ENCODE data around the gene ZNF154. TPM values are rescaled to one million over a fixed set of nuclear protein-coding genes. Genes with fewer than 3 reads are reported as not detected.

The ZNF154 gene
- 25.6 and 26.2 TPM in 2 replicates for total RNA-seq
- long read RNA-seq, full-length matches to known transcripts = 3 of 19 reads
- long read RNA-seq, partial matches to known transcripts = 4 of 19 reads
- long read RNA-seq, other reads (novel, unspliced or antisense) = 12 of 19 reads

GRCh38 chr19:57708641-57709361, at the start of gene ZNF154:
TSS of gene ZNF154 (minus strand) at chr19:57709204. CDS start at chr19:57708971, 233 bp downstream.
- no peak for TF ChIP-seq CTCF (conservative IDR thresholded peaks at IDR 0.05)
- peaks cover 35% of the 10 kb centered on the region for H3K4me1 Mint-ChIP-seq
- H3K9me3 Mint-ChIP-seq = peaks cover 26% of the 10 kb centered on the region
- H3K27me3 Mint-ChIP-seq (ENCODE audit: low read depth) = peaks cover 3% of the 10 kb centered on the region
- H3K4me3 Mint-ChIP-seq = peak within 1 kb of the TSS; percentile 98
- H3K27ac Mint-ChIP-seq (ENCODE audit: unreplicated experiment) = peak within 1 kb of the TSS; percentile 97
- peaks cover 54% of the 10 kb centered on the region for H3K36me3 Mint-ChIP-seq (ENCODE audit: low read depth)
- DNase-seq (ENCODE audit: low read depth, low spot score) = peak; percentile 58

- Mint-ChIP-seq H3K27ac (ENCODE audit: unreplicated experiment) (no peak overlapping the region), H3K4me1 (no peaks in the 10 kb centered on the region), H3K27me3 (ENCODE audit: low read depth) (no peaks in the 10 kb centered on the region), H3K36me3 (ENCODE audit: low read depth) (peaks cover 52% of the 10 kb centered on the region), H3K4me3 (no peak overlapping the region), H3K9me3 (no peaks in the 10 kb centered on the region)
- DNase-seq (ENCODE audit: low read depth, low spot score) = no peak
- no peak for TF ChIP-seq CTCF (conservative IDR thresholded peaks at IDR 0.05)
Observed at GRCh38 chr19:57757941-57758340, 48.9 kb upstream of the ZNF154 start.

GRCh38 chr19:57755031-57755430, 46.0 kb upstream of the ZNF154 start:
- no peak for TF ChIP-seq CTCF (conservative IDR thresholded peaks at IDR 0.05)
- H3K9me3 Mint-ChIP-seq = peaks cover 2% of the 10 kb centered on the region
- H3K4me3 Mint-ChIP-seq = no peak overlapping the region
- no peak overlapping the region for H3K27ac Mint-ChIP-seq (ENCODE audit: unreplicated experiment)
- H3K4me1 Mint-ChIP-seq = no peaks in the 10 kb centered on the region
- DNase-seq (ENCODE audit: low read depth, low spot score) = no peak
- no peaks in the 10 kb centered on the region for H3K27me3 Mint-ChIP-seq (ENCODE audit: low read depth)
- H3K36me3 Mint-ChIP-seq (ENCODE audit: low read depth) = peaks cover 71% of the 10 kb centered on the region

GRCh38 chr19:57754091-57754673, 45.2 kb upstream of the ZNF154 start:
- TF ChIP-seq CTCF (conservative IDR thresholded peaks at IDR 0.05) = no peak
- peaks cover 2% of the 10 kb centered on the region for H3K9me3 Mint-ChIP-seq
- no peaks in the 10 kb centered on the region for H3K27me3 Mint-ChIP-seq (ENCODE audit: low read depth)
- no peak overlapping the region for H3K27ac Mint-ChIP-seq (ENCODE audit: unreplicated experiment)
- H3K4me1 Mint-ChIP-seq = no peaks in the 10 kb centered on the region
- peaks cover 74% of the 10 kb centered on the region for H3K36me3 Mint-ChIP-seq (ENCODE audit: low read depth)
- no peak overlapping the region for H3K4me3 Mint-ChIP-seq
- no peak for DNase-seq (ENCODE audit: low read depth, low spot score)

- Mint-ChIP-seq H3K9me3 (peaks cover 10% of the 10 kb centered on the region), H3K27ac (ENCODE audit: unreplicated experiment) (no peak overlapping the region), H3K4me1 (peaks cover 18% of the 10 kb centered on the region), H3K27me3 (ENCODE audit: low read depth) (no peaks in the 10 kb centered on the region), H3K4me3 (peak overlapping the region; percentile 93), H3K36me3 (ENCODE audit: low read depth) (peaks cover 46% of the 10 kb centered on the region)
- DNase-seq (ENCODE audit: low read depth, low spot score) = no peak
- TF ChIP-seq CTCF (conservative IDR thresholded peaks at IDR 0.05) = no peak
Observed at GRCh38 chr19:57748029-57748428, 39.0 kb upstream of the ZNF154 start.
